MM.1S (cell line): ENCODE measurements around the gene HCRTR1.

Source experiments
- DNase-seq: peaks from one replicate; pipeline ENCODE4 v3.0.0-alpha.2; 2015
- H2AFZ ChIP-seq: fragments of 300-600 bp; sonication (generic); 2 replicates; pipeline ENCODE4 v1.6.0; 2016; ENCODE audit warnings: antibody characterized with exemption, low read length
- H3F3A ChIP-seq: fragments of 300-600 bp; sonication (generic); 2 replicates; pipeline ENCODE4 v1.6.1; 2016; ENCODE audit warnings: mild to moderate bottlenecking, antibody characterized with exemption, low read length, moderate library complexity, mixed read lengths; ENCODE audit not compliant: insufficient read depth
- H3K27ac ChIP-seq: fragments of 300-600 bp; sonication (generic); 2 replicates; pipeline ENCODE4 v1.5.1; 2016; ENCODE audit warnings: mild to moderate bottlenecking, low read length
- H3K27me3 ChIP-seq: fragments of 300-600 bp; sonication (generic); replicated peaks from 2 replicates; pipeline ENCODE4 v1.6.0; 2016; ENCODE audit warnings: low read length; ENCODE audit not compliant: insufficient read depth
- H3K36me3 ChIP-seq: fragments of 300-600 bp; sonication (generic); replicated peaks from 2 replicates; pipeline ENCODE4 v1.6.1; 2016; ENCODE audit warnings: mild to moderate bottlenecking, low read length, mixed read lengths; ENCODE audit not compliant: insufficient read depth
- H3K4me1 ChIP-seq: fragments of 300-600 bp; sonication (generic); 2 replicates; pipeline ENCODE4 v1.6.1; 2016; ENCODE audit warnings: low read length, mixed read lengths
- H3K4me2 ChIP-seq: fragments of 300-600 bp; sonication (generic); 2 replicates; pipeline ENCODE4 v1.6.0; 2016; ENCODE audit warnings: low read depth, low read length
- H3K4me3 ChIP-seq: fragments of 300-600 bp; sonication (generic); 2 replicates; pipeline ENCODE4 v1.5.1; 2016; ENCODE audit warnings: low read length, mixed read lengths
- H3K79me2 ChIP-seq: fragments of 300-600 bp; sonication (generic); 2 replicates; pipeline ENCODE4 v1.6.1; 2016; ENCODE audit warnings: mixed run types, low read length, mixed read lengths
- H3K9ac ChIP-seq: fragments of 300-600 bp; sonication (generic); 2 replicates; pipeline ENCODE4 v1.6.1; 2016; ENCODE audit warnings: low read length, mixed read lengths
- H3K9me2 ChIP-seq: fragments of 300-600 bp; sonication (generic); replicated peaks from 2 replicates; pipeline ENCODE4 v1.6.1; 2016; ENCODE audit warnings: mild to moderate bottlenecking, low read length, mixed read lengths; ENCODE audit not compliant: insufficient read depth
- H3K9me3 ChIP-seq: fragments of 300-600 bp; sonication (generic); replicated peaks from 2 replicates; pipeline ENCODE4 v1.6.1; 2016; ENCODE audit warnings: mild to moderate bottlenecking, low read length, mixed read lengths; ENCODE audit not compliant: insufficient read depth
- H4K20me1 ChIP-seq: fragments of 300-600 bp; sonication (generic); 2 replicates; pipeline ENCODE4 v1.6.1; 2016; ENCODE audit warnings: mild to moderate bottlenecking, low read length, moderate library complexity, mixed read lengths; ENCODE audit not compliant: insufficient read depth
- CTCF ChIP-seq: fragments of 300-600 bp; sonication (generic); IDR thresholded peaks from 2 replicates; pipeline ENCODE4 v1.5.1; 2016; ENCODE audit warnings: antibody characterized with exemption, low read length, mixed read lengths
- EZH2 ChIP-seq: fragments of 300-600 bp; sonication (generic); optimal IDR thresholded peaks from 2 replicates; pipeline ENCODE3; 2017; ENCODE audit warnings: low read depth, mild to moderate bottlenecking, antibody characterized with exemption, low read length, mixed read lengths
- EZH2phosphoT487 ChIP-seq: fragments of 300-600 bp; sonication (generic); IDR thresholded peaks from 2 replicates; pipeline ENCODE4 v1.6.1; 2018; ENCODE audit warnings: antibody characterized with exemption, low read length

Gene HCRTR1

GRCh38 chr1:31669433-31669785 is 51.9 kb downstream of the HCRTR1 start:
- H2AFZ ChIP-seq = peak overlapping the region; percentile 57; the same call in 1 of the 2 replicates
- H3K9me3 ChIP-seq = no peaks in the 10 kb centered on the region
- H3K4me1 ChIP-seq = 0 out of 2 replicates have a peak, but pooled peaks cover 3% of the 10 kb centered on the region
- H3K27me3 ChIP-seq = peaks cover 71% of the 10 kb centered on the region
- H3K9ac ChIP-seq = no peak overlapping the region
- peak overlapping the region; percentile 58; the same call in 1 of the 2 replicates for H3K4me2 ChIP-seq
- no peaks in the 10 kb centered on the region for H3K79me2 ChIP-seq
- no peaks in the 10 kb centered on the region for H3K36me3 ChIP-seq
- 0 out of 2 replicates have a peak overlapping the region, but pooled peaks have one; percentile 3 for H3K4me3 ChIP-seq
- no peak overlapping the region for H3K27ac ChIP-seq
- no peaks in the 10 kb centered on the region for H3K9me2 ChIP-seq
- no peak for DNase-seq
- no peak for TF ChIP-seq EZH2phosphoT487
- no peak for TF ChIP-seq EZH2
- no peak for TF ChIP-seq CTCF
- no peaks in the 10 kb centered on the region for H3F3A ChIP-seq
- H4K20me1 ChIP-seq = no peaks in the 10 kb centered on the region

GRCh38 chr1:31669786-31670592 is 52.5 kb downstream of the HCRTR1 start:
- Histone ChIP-seq H3K27me3 (peaks cover 77% of the 10 kb centered on the region), H4K20me1 (no peaks in the 10 kb centered on the region), H3K9ac (no peak overlapping the region), H2AFZ (peak overlapping the region; percentile 57), H3K9me3 (no peaks in the 10 kb centered on the region), H3K4me3 (peak overlapping the region; percentile 3; the same call in 1 of the 2 replicates), H3K27ac (no peak overlapping the region; the same call in 1 of the 2 replicates), H3K9me2 (no peaks in the 10 kb centered on the region), H3K79me2 (no peaks in the 10 kb centered on the region), H3F3A (no peaks in the 10 kb centered on the region), H3K4me1 (0 out of 2 replicates have a peak, but pooled peaks cover 3% of the 10 kb centered on the region), H3K36me3 (no peaks in the 10 kb centered on the region), H3K4me2 (peak overlapping the region; percentile 58; the same call in 1 of the 2 replicates)
- peak; percentile 32 for DNase-seq
- TF ChIP-seq EZH2 (no peak), EZH2phosphoT487 (no peak), CTCF (peak; percentile 38)

- Histone ChIP-seq H3K27ac (no peak overlapping the region), H3K9ac (no peak overlapping the region), H3K4me2 (peak overlapping the region; percentile 58; the same call in 1 of the 2 replicates)
Observed at GRCh38 chr1:31670593-31670964, 53.1 kb downstream of the HCRTR1 start.

More at GRCh38 chr1:31670593-31670964, 53.1 kb downstream of the HCRTR1 start:
- no peaks in the 10 kb centered on the region for H3K36me3 ChIP-seq
- H3K4me3 ChIP-seq = 0 out of 2 replicates have a peak overlapping the region, but pooled peaks have one; percentile 3
- H3K27me3 ChIP-seq = peaks cover 83% of the 10 kb centered on the region
- H3K9me2 ChIP-seq = no peaks in the 10 kb centered on the region
- TF ChIP-seq EZH2 (no peak), CTCF (no peak), EZH2phosphoT487 (no peak)
- H3K9me3 ChIP-seq = no peaks in the 10 kb centered on the region
- H3K4me1 ChIP-seq = 0 out of 2 replicates have a peak, but pooled peaks cover 3% of the 10 kb centered on the region
- no peaks in the 10 kb centered on the region for H3K79me2 ChIP-seq
- H2AFZ ChIP-seq = 0 out of 2 replicates have a peak overlapping the region, but pooled peaks have one; percentile 57
- H3F3A ChIP-seq = no peaks in the 10 kb centered on the region
- no peak for DNase-seq
- no peaks in the 10 kb centered on the region for H4K20me1 ChIP-seq
